PFSK-1 (cell line): ENCODE data around the gene CLEC16A.

ENCODE experiments used
- FOXP2 ChIP-seq: optimal IDR thresholded peaks from 2 replicates; pipeline ENCODE3; 2011; ENCODE audit warnings: borderline replicate concordance, control low read depth, inconsistent platforms; ENCODE audit not compliant: insufficient read depth; ENCODE audit errors: extremely low read length, extremely low read depth
- POLR2AphosphoS5 ChIP-seq: IDR thresholded peaks from 2 replicates; pipeline ENCODE4 v1.6.1; 2012; ENCODE audit warnings: low read depth, mild to moderate bottlenecking, control low read depth, low read length, moderate library complexity
- SIN3A ChIP-seq: IDR thresholded peaks from 2 replicates; pipeline ENCODE4 v1.6.1; 2012; ENCODE audit warnings: mild to moderate bottlenecking, low read length, moderate library complexity, borderline replicate concordance; ENCODE audit not compliant: insufficient read depth
- TAF1 ChIP-seq: IDR thresholded peaks from 2 replicates; pipeline ENCODE4 v1.6.1; 2012; ENCODE audit warnings: low read length, control low read depth, borderline replicate concordance; ENCODE audit not compliant: insufficient read depth
- TF ChIP-seq, protein P1 (sequence below), 2 experiments: IDR thresholded peaks; 2 replicates each; pipeline versions ENCODE4 v1.6.1 to v1.8.0; 2011 to 2012; ENCODE audit warnings: low read depth in 2 of 2, low read length in 2 of 2, control low read depth in 1 of 2, inconsistent platforms in 1 of 2, mild to moderate bottlenecking in 1 of 2, moderate library complexity in 1 of 2; ENCODE audit not compliant: insufficient read depth in 1 of 2

CLEC16A gene

GRCh38 chr16:11165894-11166665, 221.7 kb downstream of the CLEC16A start:
- TF ChIP-seq TAF1 (no peak), POLR2AphosphoS5 (no peak)
- TF ChIP-seq, protein P1, sequence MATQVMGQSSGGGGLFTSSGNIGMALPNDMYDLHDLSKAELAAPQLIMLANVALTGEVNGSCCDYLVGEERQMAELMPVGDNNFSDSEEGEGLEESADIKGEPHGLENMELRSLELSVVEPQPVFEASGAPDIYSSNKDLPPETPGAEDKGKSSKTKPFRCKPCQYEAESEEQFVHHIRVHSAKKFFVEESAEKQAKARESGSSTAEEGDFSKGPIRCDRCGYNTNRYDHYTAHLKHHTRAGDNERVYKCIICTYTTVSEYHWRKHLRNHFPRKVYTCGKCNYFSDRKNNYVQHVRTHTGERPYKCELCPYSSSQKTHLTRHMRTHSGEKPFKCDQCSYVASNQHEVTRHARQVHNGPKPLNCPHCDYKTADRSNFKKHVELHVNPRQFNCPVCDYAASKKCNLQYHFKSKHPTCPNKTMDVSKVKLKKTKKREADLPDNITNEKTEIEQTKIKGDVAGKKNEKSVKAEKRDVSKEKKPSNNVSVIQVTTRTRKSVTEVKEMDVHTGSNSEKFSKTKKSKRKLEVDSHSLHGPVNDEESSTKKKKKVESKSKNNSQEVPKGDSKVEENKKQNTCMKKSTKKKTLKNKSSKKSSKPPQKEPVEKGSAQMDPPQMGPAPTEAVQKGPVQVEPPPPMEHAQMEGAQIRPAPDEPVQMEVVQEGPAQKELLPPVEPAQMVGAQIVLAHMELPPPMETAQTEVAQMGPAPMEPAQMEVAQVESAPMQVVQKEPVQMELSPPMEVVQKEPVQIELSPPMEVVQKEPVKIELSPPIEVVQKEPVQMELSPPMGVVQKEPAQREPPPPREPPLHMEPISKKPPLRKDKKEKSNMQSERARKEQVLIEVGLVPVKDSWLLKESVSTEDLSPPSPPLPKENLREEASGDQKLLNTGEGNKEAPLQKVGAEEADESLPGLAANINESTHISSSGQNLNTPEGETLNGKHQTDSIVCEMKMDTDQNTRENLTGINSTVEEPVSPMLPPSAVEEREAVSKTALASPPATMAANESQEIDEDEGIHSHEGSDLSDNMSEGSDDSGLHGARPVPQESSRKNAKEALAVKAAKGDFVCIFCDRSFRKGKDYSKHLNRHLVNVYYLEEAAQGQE (IDR thresholded peaks at IDR 0.05; ENCODE audit: insufficient read depth in 1 of 2, low read depth in 2 of 2, low read length in 2 of 2), result no peak

DNA sequence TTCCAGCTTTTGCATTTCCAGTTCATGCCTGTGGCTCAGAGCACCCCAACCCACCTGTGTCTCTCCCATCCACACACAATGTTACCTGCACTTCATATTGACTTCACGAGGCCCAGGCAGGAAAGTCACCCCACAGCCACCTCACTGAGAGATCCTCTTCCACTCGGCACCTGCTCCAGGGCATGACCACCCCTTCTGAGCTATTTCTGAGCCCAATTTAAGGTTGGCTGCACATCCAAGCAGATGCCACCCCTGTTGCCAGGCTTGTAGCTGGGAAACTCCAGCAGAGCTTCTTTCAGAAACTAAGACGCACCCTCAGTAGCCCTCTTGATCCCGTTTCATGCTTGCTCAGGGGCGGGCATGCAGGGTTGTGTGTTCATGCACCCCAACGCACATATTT, 223.2 kb downstream of the CLEC16A start:
- TF ChIP-seq TAF1 (no peak), SIN3A (no peak), FOXP2 (no peak), POLR2AphosphoS5 (no peak)
- TF ChIP-seq, protein P1 (IDR thresholded peaks at IDR 0.05; ENCODE audit: insufficient read depth in 1 of 2, low read depth in 2 of 2, low read length in 2 of 2), result no peak

DNA sequence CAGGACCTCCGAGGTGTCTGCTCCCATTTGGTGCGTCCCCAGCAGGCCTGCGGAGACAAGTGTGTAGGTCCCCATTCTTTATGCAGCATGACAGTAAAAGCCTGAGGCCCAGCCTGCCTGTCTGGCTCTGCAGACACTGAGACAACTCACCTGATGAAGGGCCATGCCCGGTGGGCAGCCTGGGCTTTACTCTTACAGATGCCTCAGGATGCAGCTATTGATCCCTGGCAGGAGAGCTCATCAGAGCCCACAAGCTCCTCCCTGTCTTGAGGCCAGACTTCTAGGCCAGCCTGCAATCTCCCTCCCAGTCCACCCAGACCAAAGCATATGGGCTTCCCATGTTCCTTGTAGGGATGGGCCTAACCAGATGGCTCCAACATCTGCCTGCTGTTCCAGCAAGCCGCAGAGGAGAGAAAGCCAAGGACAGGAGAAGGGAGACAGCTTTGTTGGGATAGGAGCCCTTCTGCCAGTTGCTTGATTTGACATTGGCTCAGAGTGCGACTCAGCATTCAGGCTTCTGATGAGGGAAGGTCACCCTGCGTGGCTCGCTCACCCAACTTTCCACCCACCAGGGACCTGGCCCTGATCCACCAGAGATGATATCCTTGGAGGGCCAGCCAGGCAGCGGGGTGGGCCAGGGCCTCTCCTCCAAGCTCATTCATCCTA, 224.2 kb downstream of the CLEC16A start:
- no peak for TF ChIP-seq SIN3A

GRCh38 chr16:11169641-11170040, 225.3 kb downstream of the CLEC16A start:
- no peak for TF ChIP-seq POLR2AphosphoS5
- TF ChIP-seq FOXP2, result no peak
- no peak for TF ChIP-seq SIN3A
- TF ChIP-seq, protein P1 (IDR thresholded peaks at IDR 0.05; ENCODE audit: insufficient read depth in 1 of 2, low read depth in 2 of 2, low read length in 2 of 2), result no peak
- no peak for TF ChIP-seq TAF1

DNA sequence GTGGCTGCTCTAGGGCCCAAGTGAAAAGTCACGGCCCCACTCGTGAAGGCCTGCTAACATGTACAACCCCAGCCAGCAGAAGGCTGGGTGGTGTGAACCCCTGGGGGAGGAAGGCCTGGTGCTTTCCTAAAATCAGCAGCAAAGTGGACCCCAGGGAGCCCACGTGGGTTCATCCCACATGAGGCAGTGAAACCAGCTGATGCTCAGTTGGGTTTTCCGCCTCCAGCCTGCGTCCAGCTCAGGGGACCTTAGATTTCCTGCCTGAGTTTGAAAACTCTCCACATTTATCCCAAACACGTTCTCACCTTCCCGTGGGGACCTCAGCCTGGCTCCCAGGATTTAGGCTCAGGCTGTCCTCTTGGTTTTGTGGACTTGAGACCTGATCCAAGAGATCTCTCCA, 225.8 kb downstream of the CLEC16A start:
- TF ChIP-seq POLR2AphosphoS5 (no peak), FOXP2 (no peak), TAF1 (no peak)
- TF ChIP-seq, protein P1 (IDR thresholded peaks at IDR 0.05; ENCODE audit: insufficient read depth in 1 of 2, low read depth in 2 of 2, low read length in 2 of 2), result no peak
